ENCODE results near the gene DPEP3. TPM values are rescaled to one million over a fixed set of nuclear protein-coding genes. Genes with fewer than 3 reads are reported as not detected.
A peak's percentile ranks its signal among the peaks of the same experiment; 100 is the strongest.

Gene DPEP3
- total RNA-seq, 2 donors from 2014 or later: not detected

- 43 to 47% methylated on average over 28 to 36 of the region's 40 CpGs for WGBS, 2 donors
- no peak for DNase-seq
- intact Hi-C loops (cut with DNase I): no loop called here
- no peak for ATAC-seq
- no peaks in the 10 kb centered on the region for H3K27me3 ChIP-seq
- peaks cover 32% of the 10 kb centered on the region for H3K4me1 ChIP-seq
- peak overlapping the region; percentile 32 to 73 for H3K4me3 ChIP-seq
- H3K9me3 ChIP-seq: no peaks in the 10 kb centered on the region
- no peaks in the 10 kb centered on the region for H3K36me3 ChIP-seq (replicated peaks in 1 of 2; ENCODE audit: insufficient read depth in 1 of 2, low read depth in 2 of 2)
- peak overlapping the region; percentile 80 to 89 (median 87) for H3K27ac ChIP-seq
- TF ChIP-seq POLR2A (IDR thresholded peaks at IDR 0.05) (no peak), CTCF (IDR thresholded peaks at IDR 0.05) (no peak)
These were observed 10.9 kb downstream of the DPEP3 start for GRCh38 chr16:67969254-67970039.

GRCh38 chr16:67968400-67969253 is 11.7 kb downstream of the DPEP3 start, which contains the start of gene SLC12A4:
Gene SLC12A4, minus strand, starts transcription at chr16:67968637. Its CDS starts 84 bp downstream, at chr16:67968553.
- TF ChIP-seq POLR2A (IDR thresholded peaks at IDR 0.05): peak; percentile 77 to 92 (median 80)
- peak in 1 of 7 experiments; percentile 21 for TF ChIP-seq CTCF (IDR thresholded peaks at IDR 0.05)
- Histone ChIP-seq H3K9me3 (no peaks in the 10 kb centered on the region), H3K4me3 (peak within 1 kb of the TSS; percentile 71 to 73), H3K36me3 (replicated peaks in 1 of 2; ENCODE audit: insufficient read depth in 1 of 2, low read depth in 2 of 2) (no peaks in the 10 kb centered on the region), H3K4me1 (peaks cover 35% of the 10 kb centered on the region), H3K27me3 (no peaks in the 10 kb centered on the region), H3K27ac (peak within 1 kb of the TSS; percentile 80 to 89 (median 87))
- ATAC-seq (peak; percentile 89), DNase-seq (peak; percentile 81 to 87 (median 84))
- intact Hi-C loops (cut with DNase I): no loop called here
- 1 to 2% methylated on average over 14 to 53 of the region's 78 CpGs for WGBS, 2 donors

- intact Hi-C loops (cut with DNase I): no loop called here
- ATAC-seq (peak; percentile 53), DNase-seq (peak; percentile 42 to 60 (median 54))
- 2 to 3% methylated on average over 12 to 30 of the region's 45 CpGs for WGBS, 2 donors
- Histone ChIP-seq H3K27ac (peak overlapping the region; percentile 80 to 89 (median 87)), H3K9me3 (no peaks in the 10 kb centered on the region), H3K27me3 (no peaks in the 10 kb centered on the region), H3K4me1 (peaks cover 36% of the 10 kb centered on the region), H3K36me3 (replicated peaks in 1 of 2; ENCODE audit: insufficient read depth in 1 of 2, low read depth in 2 of 2) (no peaks in the 10 kb centered on the region), H3K4me3 (peak overlapping the region; percentile 71 to 73)
- TF ChIP-seq CTCF (IDR thresholded peaks at IDR 0.05) (no peak), POLR2A (IDR thresholded peaks at IDR 0.05) (no peak)
These were observed 12.3 kb downstream of the DPEP3 start for GRCh38 chr16:67967958-67968399.

- 25 to 37% methylated on average over 16 to 18 of the region's 18 CpGs for WGBS, 2 donors
- Histone ChIP-seq H3K4me1 (peaks cover 41% of the 10 kb centered on the region), H3K36me3 (replicated peaks in 1 of 2; ENCODE audit: insufficient read depth in 1 of 2, low read depth in 2 of 2) (no peaks in the 10 kb centered on the region), H3K4me3 (peak overlapping the region; percentile 71 to 73), H3K27ac (peak overlapping the region; percentile 80 to 89 (median 87)), H3K27me3 (no peaks in the 10 kb centered on the region), H3K9me3 (no peaks in the 10 kb centered on the region)
- DNase-seq (no peak), ATAC-seq (peak; percentile 7)
- intact Hi-C loops (cut with DNase I): no loop called here
- TF ChIP-seq POLR2A (IDR thresholded peaks at IDR 0.05) (no peak), CTCF (IDR thresholded peaks at IDR 0.05) (no peak)
These were observed 12.9 kb downstream of the DPEP3 start for GRCh38 chr16:67967183-67967957.

Measured in body of pancreas (tissue), 4 donors.